ENCODE results near the gene CYP4V2.
A peak's percentile ranks its signal among the peaks of the same experiment; 100 is the strongest.

Gene CYP4V2

GRCh38 chr4:186191200-186192065, at the start of gene CYP4V2:
Gene CYP4V2, plus strand, starts transcription at chr4:186191567. Its CDS starts 257 bp downstream, at chr4:186191824.
- Histone ChIP-seq H3K4me3 (ENCODE audit: severe bottlenecking) (peak within 1 kb of the TSS; percentile 67), H3K27ac (ENCODE audit: poor library complexity, severe bottlenecking) (peak within 1 kb of the TSS; percentile 68), H3K27me3 (ENCODE audit: insufficient read depth, poor library complexity, severe bottlenecking) (no peaks in the 10 kb centered on the region), H3K36me3 (ENCODE audit: low read depth) (no peaks in the 10 kb centered on the region), H3K9me3 (ENCODE audit: severe bottlenecking) (no peaks in the 10 kb centered on the region), H3K4me1 (ENCODE audit: insufficient read depth, poor library complexity, severe bottlenecking) (peaks cover 3% of the 10 kb centered on the region)
- peak; percentile 70 for DNase-seq (ENCODE audit: low spot score)
- TF ChIP-seq, protein P1, sequence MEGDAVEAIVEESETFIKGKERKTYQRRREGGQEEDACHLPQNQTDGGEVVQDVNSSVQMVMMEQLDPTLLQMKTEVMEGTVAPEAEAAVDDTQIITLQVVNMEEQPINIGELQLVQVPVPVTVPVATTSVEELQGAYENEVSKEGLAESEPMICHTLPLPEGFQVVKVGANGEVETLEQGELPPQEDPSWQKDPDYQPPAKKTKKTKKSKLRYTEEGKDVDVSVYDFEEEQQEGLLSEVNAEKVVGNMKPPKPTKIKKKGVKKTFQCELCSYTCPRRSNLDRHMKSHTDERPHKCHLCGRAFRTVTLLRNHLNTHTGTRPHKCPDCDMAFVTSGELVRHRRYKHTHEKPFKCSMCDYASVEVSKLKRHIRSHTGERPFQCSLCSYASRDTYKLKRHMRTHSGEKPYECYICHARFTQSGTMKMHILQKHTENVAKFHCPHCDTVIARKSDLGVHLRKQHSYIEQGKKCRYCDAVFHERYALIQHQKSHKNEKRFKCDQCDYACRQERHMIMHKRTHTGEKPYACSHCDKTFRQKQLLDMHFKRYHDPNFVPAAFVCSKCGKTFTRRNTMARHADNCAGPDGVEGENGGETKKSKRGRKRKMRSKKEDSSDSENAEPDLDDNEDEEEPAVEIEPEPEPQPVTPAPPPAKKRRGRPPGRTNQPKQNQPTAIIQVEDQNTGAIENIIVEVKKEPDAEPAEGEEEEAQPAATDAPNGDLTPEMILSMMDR (IDR thresholded peaks at IDR 0.05; ENCODE audit: poor library complexity, severe bottlenecking) = peak; percentile 50
- peak; percentile 77 for ATAC-seq (ENCODE audit: low read depth)

- Histone ChIP-seq H3K4me1 (ENCODE audit: insufficient read depth, poor library complexity, severe bottlenecking) (no peaks in the 10 kb centered on the region), H3K9me3 (ENCODE audit: severe bottlenecking) (no peaks in the 10 kb centered on the region), H3K36me3 (ENCODE audit: low read depth) (no peaks in the 10 kb centered on the region), H3K27me3 (ENCODE audit: insufficient read depth, poor library complexity, severe bottlenecking) (no peaks in the 10 kb centered on the region), H3K27ac (ENCODE audit: poor library complexity, severe bottlenecking) (no peak overlapping the region), H3K4me3 (ENCODE audit: severe bottlenecking) (peak overlapping the region; percentile 41)
- ATAC-seq (ENCODE audit: low read depth) = peak; percentile 65
- DNase-seq (ENCODE audit: low spot score) = no peak
- TF ChIP-seq, protein P1 (IDR thresholded peaks at IDR 0.05; ENCODE audit: poor library complexity, severe bottlenecking) = no peak
Observed at GRCh38 chr4:186144198-186144945, 47.0 kb upstream of the CYP4V2 start.

DNA sequence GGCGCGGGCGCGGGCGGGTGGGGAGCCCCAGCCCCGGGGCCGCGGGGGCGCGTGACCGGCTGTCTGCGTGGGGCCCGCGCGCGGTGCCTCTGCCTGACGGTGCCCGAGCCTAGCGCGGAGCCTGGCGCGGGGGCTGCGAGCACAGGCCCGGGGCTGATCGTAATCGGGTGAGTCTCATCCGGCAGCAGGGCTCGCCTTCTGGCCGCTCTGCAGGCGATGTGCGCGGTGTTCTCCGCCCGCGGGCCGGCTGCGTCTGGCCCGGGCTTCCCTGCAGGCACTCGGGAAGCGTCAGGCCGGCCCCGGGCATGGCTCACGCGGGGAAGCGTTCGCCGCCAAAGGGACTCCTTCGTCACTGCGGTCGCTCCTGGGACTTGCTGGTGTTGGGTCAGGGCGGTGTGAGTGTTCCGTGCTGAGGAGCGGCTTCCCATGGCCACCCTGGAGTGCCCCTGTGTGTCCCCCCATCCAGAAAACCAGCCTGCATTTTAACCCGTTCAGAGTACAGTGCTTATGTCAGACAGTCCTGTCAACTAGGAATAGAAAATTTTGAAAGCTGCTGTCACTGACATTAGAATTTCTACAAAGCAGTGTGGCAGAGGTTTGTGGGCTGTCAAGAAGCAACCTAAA, 46.3 kb upstream of the CYP4V2 start:
- H3K27ac ChIP-seq (ENCODE audit: poor library complexity, severe bottlenecking) = no peak overlapping the region
- no peaks in the 10 kb centered on the region for H3K9me3 ChIP-seq (ENCODE audit: severe bottlenecking)
- TF ChIP-seq, protein P1 (IDR thresholded peaks at IDR 0.05; ENCODE audit: poor library complexity, severe bottlenecking) = no peak
- peak; percentile 72 for ATAC-seq (ENCODE audit: low read depth)
- no peak for DNase-seq (ENCODE audit: low spot score)
- peak overlapping the region; percentile 41 for H3K4me3 ChIP-seq (ENCODE audit: severe bottlenecking)
- no peaks in the 10 kb centered on the region for H3K36me3 ChIP-seq (ENCODE audit: low read depth)
- no peaks in the 10 kb centered on the region for H3K4me1 ChIP-seq (ENCODE audit: insufficient read depth, poor library complexity, severe bottlenecking)
- H3K27me3 ChIP-seq (ENCODE audit: insufficient read depth, poor library complexity, severe bottlenecking) = no peaks in the 10 kb centered on the region

DNA sequence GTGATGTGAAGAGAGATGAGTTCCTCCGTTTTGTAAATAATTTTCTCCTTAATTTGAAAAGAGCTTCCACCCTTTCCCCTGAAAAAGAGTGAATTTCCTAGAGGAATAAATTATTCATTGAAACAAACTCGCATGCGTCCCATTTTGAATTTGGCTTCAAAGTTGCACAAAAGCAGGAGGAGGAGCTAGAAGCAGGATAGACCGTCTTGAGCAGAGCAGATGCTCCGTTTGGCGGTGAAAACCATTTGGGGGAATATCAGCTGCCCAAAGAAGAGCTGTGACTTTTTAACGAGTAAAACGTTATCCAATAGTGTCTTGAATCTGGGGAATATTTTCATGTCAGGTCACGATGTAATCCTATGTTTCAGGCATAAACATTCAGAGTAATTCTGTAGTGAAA, 44.9 kb upstream of the CYP4V2 start:
- TF ChIP-seq, protein P1 (IDR thresholded peaks at IDR 0.05; ENCODE audit: poor library complexity, severe bottlenecking) = no peak
- no peaks in the 10 kb centered on the region for H3K36me3 ChIP-seq (ENCODE audit: low read depth)
- no peak overlapping the region for H3K27ac ChIP-seq (ENCODE audit: poor library complexity, severe bottlenecking)
- no peak for DNase-seq (ENCODE audit: low spot score)
- H3K9me3 ChIP-seq (ENCODE audit: severe bottlenecking) = no peaks in the 10 kb centered on the region
- H3K4me1 ChIP-seq (ENCODE audit: insufficient read depth, poor library complexity, severe bottlenecking) = no peaks in the 10 kb centered on the region
- no peak for ATAC-seq (ENCODE audit: low read depth)
- H3K27me3 ChIP-seq (ENCODE audit: insufficient read depth, poor library complexity, severe bottlenecking) = no peaks in the 10 kb centered on the region
- H3K4me3 ChIP-seq (ENCODE audit: severe bottlenecking) = no peak overlapping the region

All from RWPE2 (cell line).